ENCODE results near the gene PPP1R26.

The PPP1R26 gene

DNA sequence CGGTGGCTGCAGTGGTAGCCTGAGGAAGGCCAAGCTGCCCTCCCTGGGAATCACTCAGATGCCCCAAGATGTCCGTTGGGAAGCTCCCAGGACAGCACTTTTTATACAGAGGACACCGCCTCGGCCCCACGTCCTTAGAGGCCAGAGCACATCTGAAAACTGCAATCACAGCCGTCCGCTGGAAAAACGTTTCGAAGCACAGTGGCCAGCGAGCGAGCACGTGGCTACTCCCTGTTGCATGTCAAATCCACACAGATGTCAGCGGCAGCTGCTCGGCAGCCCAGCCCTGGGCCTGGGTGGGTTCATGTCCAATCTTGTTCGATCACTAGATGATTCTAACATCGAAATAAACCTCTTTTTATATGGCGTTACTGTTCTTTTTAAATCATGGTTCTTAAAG lies 8.9 kb downstream of the PPP1R26 start:
- no peak for FAIRE-seq

DNA sequence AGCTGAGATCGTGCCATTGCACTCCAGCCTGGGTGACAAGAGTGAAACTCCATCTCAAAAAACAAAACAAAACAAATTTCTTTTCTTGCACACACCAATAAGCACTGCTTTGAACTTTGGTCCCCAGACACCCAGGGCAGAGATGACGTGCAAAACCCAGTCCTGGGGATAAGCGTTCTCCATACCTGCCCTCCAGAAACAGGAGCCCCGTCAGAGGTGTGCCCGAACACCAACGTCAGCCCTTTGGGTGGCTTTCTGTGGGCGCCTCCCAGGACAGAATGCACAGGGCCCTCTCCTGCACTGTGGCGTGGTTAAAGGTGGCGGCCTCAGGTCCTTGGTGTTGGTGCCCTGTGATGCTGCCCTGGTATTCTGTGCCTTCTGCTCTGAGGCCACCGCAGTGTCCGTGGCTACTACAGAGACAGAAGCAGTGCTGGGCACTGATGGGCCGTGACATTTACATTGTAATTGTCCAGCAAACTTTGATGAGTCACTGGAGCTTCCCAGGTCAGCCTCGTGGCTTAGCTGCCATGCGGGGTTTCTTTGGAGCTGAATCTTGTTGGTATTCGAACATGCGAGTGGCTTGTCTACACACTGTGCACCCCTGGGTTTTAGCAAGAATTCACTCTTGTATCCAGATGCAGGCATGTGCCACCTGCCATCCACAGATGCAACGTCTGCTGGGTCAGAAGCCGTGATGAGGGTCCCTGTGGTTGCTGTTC lies 9.8 kb downstream of the PPP1R26 start:
- FAIRE-seq, result no peak

GRCh38 chr9:135490166-135490870 lies 10.7 kb downstream of the PPP1R26 start:
- no peak for FAIRE-seq

DNA sequence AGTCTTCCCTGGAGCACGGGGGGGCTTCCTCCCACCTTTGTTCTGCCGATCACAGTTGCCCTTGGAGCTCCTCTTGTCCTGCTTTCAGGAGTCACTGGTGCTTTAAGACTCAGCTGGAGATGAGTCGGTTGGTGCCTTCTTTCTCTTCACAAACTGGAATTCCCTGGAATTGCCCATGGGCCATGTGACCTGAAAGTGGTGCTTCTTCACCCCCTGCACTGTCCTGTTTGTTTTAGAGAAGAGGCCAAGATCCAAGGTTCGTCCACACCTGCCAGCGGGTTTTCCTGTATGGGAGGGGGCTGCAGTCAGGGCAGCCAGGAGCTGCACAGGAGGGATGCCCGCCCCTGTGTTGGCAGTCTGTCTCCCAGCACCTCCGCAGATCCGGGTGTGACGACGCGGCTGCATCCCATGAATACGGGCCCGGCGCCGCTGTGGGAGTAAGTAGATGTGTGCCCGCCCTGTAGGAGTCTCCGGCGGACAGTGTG lies 11.4 kb downstream of the PPP1R26 start:
- no peak for FAIRE-seq

DNA sequence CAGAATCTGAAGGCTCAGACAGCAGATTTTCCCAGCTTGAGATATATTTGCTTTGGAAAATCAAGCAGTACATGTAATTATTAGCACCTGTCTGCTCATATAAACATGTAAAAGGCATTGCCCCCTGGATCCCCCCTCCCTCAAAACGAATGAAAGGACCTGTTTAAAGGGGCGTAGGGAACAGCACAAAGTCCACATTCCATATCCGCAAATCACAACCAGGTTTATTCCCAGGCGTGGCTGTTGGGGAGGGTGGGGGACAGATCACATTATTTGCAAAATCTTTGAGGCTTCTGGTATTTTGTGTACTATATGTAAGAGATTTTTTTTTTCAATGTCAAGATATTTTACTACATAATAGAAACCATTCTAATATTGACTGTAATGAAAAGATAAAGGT lies 12.2 kb downstream of the PPP1R26 start:
- no peak for FAIRE-seq

GRCh38 chr9:135492886-135493669 lies 13.5 kb downstream of the PPP1R26 start:
- FAIRE-seq, result no peak

DNA sequence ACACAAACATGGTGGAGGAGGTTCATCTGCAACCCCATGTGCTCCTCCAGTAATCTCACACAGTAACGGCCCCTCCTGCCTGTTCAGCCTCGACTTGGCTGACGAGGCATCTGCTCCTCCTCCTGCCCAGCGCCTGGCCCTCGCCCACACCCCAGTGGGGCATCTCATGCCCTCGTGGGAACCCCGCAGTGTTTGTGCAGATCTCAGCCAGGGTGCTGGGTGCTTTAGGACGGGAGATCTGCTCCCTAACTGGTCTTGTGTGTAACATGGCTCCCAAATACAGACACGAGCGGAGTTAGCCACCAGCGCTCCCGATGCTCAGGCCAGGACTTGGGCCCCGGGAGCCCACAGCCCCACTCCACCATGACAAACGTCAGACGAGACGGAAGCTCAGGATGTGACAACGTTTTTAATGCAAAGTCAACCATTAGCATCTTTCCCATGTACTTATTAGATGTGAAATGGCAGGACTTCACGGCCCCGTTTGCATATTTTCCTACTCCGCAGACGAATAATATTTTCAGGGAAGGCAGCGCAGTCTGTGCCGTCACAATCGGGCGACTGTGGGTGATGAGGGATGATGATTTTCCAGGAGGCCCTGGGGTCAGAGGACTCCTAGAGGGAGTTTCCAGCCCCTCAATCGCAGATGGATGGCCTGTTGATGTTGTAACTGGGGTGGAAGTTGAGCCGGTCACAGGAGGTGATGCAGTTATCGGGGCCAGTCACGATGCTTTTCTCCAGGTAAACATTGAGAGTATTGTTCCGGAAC lies 15.4 kb downstream of the PPP1R26 start:
- no peak for FAIRE-seq

DNA sequence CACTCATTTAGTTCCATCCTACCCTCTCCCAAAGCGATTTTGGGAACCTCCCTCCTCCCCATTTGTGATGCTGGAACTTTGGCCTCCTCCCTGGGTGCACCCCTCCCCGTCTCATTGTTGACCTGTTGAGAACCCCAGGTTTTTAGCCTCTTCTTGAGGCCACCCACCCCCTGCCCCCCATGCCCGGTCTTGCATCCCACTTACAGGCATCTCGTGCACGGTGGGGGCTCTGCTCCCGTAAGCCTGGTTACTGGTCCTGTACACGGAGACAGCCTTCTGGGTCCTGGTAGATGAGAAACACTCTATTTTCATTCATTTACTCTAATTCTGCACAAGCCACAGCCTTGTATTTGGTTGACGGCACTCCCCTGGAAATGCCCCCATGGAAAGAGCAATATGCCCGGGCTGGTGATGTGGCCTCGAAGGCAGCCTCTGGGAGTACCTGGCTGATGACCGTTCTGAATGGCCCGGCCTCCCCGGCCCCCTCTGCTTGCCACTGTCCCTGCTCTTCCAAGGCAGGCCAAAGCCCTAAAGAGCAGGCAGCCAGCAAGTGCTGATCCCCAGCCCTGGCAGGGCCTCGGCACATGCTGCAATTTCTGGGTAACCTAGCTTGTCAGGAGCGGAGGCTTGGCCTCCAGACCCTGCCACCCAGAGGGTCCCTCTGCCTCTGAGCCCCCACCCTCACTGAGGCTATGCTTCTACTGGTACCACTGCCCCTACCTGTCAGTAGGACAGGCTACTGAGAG lies 19.0 kb downstream of the PPP1R26 start:
- FAIRE-seq, result no peak

GRCh38 chr9:135499326-135500070 lies 19.9 kb downstream of the PPP1R26 start:
- FAIRE-seq, result no peak

DNA sequence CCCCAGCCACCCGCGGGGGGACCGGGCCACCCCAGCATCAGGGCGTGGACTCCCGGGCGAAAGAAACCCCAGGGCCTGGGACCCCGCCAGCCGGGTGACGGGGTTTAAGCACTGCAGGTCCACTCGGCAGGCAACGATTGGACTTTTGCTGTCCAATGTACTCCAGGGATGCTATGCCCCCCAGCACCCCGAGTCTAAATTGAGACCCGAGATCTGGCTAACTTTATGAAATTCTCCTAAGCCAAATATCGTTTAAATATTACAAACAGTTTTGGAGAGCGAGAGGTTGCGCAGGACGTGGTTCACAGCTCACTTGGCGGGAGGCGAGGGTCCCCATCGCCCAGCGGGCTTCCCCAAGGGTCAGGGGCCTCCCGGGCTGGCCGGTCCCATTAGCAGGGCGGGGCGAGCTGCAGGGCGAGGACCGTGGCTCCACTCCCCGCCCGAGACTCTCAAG lies 20.5 kb downstream of the PPP1R26 start:
- no peak for FAIRE-seq

DNA sequence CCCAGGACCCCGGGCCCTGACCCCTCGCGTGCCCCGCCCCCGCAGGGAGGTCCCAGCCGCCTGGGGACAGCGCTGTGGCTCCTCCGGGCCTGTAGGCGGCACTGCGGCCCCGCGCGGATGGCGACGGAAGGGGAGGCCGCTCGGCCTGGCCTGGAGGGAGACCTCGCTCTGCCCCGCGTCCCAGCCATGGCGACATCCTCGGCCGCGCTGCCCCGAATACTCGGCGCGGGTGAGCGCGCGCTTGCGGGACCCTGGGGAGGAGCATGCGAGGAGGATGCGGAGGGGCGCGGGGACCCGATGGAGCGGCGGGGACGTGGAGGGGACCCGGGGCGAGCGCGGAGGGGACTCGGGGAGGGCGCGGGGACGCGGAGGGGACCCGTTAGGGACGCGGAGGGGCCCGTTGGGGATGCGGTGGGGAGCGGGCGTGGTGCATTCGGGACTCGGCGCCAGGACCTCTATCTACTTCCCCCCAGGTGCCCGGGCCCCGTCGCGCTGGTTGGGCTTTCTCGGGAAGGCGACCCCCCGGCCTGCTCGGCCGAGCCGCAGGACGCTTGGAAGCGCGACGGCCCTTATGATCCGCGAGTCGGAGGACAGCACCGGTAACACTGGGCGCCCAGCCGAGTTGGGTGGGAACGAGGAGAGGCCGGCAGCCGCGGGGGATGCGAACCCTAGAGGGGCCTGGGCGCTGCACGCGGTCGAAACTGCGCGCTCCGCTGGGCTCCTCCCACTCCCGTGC lies 21.1 kb downstream of the PPP1R26 start, which contains the start of gene MRPS2:
Gene MRPS2, plus strand, starts transcription at position 158 of the 736 bp plus-strand sequence. Its CDS starts 29 bp downstream, at position 187.
- no peak for FAIRE-seq

DNA sequence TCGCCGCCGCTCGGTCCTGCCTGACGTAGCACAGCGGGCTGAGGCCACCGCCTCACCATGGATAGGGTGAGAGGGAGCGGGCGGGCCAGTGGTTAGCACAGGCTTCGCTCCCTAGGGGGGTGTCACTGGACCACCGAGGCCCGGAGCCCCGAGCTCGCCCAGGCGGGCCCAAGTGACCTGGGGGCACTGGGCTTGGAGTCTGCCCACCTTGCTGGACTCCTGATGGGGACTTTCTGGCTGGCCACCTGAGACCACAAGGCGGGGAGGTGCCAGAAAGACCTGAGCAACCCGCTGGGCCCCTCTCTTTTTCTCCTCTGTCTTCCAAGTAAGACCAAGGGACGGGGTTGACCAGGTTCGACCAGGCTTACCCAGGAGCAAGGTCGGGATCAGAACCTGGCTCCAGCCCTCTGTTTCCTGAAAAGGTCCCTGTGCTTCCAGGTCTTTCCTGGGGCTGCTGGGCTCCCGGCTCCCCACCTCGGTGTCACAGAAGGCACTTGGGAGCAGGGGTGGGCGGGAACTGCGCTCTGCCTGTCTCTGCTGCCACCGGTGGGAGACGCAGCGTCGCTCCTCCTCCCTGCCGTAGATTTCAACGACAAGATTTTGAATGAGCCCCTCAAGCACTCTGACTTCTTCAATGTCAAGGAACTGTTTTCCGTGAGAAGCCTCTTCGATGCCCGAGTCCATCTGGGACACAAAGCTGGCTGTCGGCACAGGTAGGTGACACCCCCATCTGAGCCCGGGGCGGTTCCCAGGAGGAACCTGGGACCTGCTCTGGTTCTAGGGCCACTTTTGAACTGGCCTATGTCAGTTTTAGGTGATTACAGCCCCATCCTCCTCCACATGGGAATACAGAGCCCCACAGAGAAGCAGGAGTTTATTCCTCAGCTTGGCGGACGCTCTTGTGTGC lies 21.9 kb downstream of the PPP1R26 start:
- no peak for FAIRE-seq

DNA sequence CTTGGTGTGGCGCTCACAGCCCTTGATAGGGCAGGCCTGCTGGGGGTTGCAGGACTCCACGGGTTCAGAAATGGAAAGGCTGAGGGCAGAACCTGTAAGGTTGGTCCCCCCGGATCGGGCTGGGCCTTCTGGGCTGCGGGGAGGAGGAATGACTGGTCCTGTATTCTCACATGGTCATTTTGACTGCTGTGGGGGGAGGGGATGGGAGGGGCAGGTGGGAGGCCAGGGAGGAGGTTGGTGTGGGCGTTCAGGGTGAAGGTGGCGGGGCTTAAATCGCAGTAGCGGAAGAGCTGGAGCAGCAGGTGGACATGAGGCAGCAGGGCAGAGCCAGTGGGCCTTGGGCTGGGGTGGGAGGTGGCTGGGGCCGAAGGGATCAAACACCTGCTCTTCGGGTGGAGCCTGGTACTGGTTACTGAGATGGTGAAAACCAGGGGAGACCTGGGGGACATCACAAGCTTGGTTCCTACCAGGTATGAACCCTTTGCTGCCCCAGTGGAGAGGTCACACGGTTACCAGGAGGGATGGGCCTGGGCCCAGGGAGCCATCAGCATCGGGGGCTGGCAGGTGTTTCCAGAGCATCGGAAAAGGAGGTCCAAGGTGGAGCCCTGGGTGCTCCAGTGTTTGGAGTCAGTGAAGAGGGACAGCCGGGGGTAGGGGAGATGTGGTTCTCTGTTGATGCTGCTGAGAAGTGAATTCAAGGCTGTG lies 22.7 kb downstream of the PPP1R26 start:
- FAIRE-seq, result no peak

DNA sequence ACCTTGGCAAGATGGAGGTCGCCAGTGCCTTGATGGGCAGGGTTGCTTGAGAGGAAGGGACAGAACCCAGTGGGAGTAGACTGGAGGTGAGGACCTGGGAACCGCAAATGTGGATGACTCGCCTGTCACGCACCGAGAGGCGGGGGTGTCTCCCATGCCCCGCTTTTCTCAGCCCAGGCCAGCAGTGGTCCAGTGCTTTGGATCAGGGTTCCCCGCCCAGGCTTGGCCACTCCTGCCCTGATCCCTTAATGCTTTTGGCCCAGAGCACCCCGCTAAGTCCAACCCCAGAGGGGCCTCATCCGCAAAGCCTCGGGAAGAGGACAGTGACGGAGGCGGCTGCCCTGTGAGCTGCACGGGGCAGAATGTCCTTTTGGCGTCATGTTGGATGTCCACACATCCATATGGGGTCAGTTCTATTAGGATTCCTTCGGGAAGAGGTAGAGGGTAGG lies 23.3 kb downstream of the PPP1R26 start:
- no peak for FAIRE-seq

DNA sequence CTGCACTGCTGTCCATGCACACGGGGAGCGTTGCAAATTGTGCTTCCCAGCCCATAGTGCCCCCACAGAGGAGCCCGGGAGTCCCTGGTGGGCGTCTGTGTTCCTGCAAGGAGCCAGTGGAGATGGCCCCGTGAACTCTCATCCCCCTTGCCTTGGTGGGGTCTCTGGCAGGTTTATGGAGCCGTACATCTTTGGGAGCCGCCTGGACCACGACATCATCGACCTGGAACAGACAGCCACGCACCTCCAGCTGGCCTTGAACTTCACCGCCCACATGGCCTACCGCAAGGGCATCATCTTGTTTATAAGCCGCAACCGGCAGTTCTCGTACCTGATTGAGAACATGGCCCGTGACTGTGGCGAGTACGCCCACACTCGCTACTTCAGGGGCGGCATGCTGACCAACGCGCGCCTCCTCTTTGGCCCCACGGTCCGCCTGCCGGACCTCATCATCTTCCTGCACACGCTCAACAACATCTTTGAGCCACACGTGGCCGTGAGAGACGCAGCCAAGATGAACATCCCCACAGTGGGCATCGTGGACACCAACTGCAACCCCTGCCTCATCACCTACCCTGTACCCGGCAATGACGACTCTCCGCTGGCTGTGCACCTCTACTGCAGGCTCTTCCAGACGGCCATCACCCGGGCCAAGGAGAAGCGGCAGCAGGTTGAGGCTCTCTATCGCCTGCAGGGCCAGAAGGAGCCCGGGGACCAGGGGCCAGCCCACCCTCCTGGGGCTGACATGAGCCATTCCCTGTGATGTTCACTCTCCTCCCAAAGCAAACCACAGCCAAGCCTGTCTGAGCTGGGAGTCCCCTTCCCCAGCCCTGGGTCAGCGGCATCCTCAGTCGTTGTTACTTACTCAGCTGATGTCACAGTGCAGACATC lies 24.0 kb downstream of the PPP1R26 start:
- no peak for FAIRE-seq

DNA sequence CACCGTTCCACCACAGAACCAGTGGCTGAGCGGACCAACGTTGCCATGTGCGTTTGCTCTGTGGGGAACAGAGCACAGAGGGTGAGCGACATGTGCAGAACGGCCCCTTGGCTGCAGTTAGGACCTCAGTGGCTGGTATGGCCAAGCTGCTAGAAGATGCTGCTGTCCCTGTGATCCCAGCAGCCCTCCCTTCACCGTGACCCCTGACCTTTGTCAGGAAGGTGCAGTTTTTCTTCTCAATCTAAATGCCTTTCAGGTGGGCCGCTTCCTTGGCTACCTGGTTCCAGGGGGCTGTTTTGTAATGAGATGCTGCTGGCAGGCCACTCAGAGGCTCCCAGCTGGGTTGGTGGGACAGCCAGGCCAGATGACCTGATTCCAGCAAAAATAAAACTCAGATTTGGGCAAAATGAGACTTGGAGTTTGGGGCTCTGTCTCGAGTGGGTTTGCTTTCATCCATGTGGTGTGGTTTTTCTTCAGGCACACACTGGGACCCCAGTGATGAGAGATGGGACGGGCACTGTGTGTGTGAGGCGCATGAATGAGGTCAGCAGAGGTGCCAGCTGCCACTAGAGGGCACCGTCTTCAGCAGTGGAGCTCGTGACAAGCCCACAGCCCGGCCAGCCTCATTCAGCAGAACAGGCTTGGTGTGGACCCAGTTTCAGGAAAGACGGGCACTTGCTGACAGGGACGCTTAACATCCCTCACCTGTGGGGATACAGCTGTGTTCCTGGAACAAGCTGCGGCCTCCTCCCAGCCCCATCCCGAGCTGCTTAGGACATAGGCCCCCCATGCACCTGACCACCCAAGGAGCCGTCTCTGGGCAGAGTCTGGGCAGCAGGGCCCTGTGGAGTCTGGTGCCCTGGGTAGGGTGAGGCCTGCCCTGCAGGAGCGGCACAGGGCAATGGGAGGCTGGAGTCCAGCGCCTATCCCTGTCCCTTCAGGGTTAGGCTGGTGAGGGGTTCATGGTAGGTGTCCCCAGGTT lies 25.0 kb downstream of the PPP1R26 start:
- FAIRE-seq, result no peak

Data from A204.1 (cell line).